WERI-Rb-1 (cell line): Measurements from ENCODE around the gene HCRTR1.

ENCODE experiments used
- DNase-seq: peaks from one replicate; pipeline ENCODE4 v3.0.0-alpha.2; 2020
- H3K27ac ChIP-seq: fragments of 250-450 bp; sonication (Bioruptor Pico); 2 replicates; pipeline ENCODE4 v1.5.1; 2020; ENCODE audit warnings: mild to moderate bottlenecking, moderate library complexity
- H3K27me3 ChIP-seq: fragments of 250-450 bp; sonication (Bioruptor Pico); 2 replicates; pipeline ENCODE4 v1.5.1; 2021; ENCODE audit warnings: mild to moderate bottlenecking, low read depth, moderate library complexity; ENCODE audit not compliant: insufficient read depth, severe bottlenecking
- H3K36me3 ChIP-seq: fragments of 250-450 bp; sonication (Bioruptor Pico); 2 replicates; pipeline ENCODE4 v1.5.1; 2020; ENCODE audit warnings: mild to moderate bottlenecking, moderate library complexity
- H3K4me3 ChIP-seq: 2 replicates; pipeline ENCODE4 v1.5.1; 2011; ENCODE audit warnings: low read depth, mild to moderate bottlenecking, control low read depth, low read length
- H3K9me3 ChIP-seq: fragments of 250-450 bp; sonication (Bioruptor Pico); 2 replicates; pipeline ENCODE4 v1.5.1; 2021; ENCODE audit warnings: mild to moderate bottlenecking, moderate library complexity; ENCODE audit not compliant: severe bottlenecking
- CTCF ChIP-seq: IDR thresholded peaks from 2 replicates; pipeline ENCODE4 v1.5.1; 2011; ENCODE audit warnings: low read depth, mild to moderate bottlenecking, control low read depth, inconsistent platforms, low read length

Gene HCRTR1

GRCh38 chr1:31617218-31617915 is at the start of gene HCRTR1:
Gene HCRTR1, plus strand, starts transcription at chr1:31617689. Its CDS starts 1,504 bp downstream, at chr1:31619193.
- Histone ChIP-seq H3K4me3 (peak within 1 kb of the TSS; percentile 71), H3K36me3 (no peaks in the 10 kb centered on the region), H3K27me3 (peaks cover 5% of the 10 kb centered on the region), H3K9me3 (no peaks in the 10 kb centered on the region), H3K27ac (peak within 1 kb of the TSS; percentile 33)
- no peak for DNase-seq
- no peak for TF ChIP-seq CTCF

GRCh38 chr1:31567956-31568570 is 49.4 kb upstream of the HCRTR1 start:
- DNase-seq = no peak
- TF ChIP-seq CTCF = no peak
- no peak overlapping the region for H3K27ac ChIP-seq
- H3K9me3 ChIP-seq = no peaks in the 10 kb centered on the region
- no peaks in the 10 kb centered on the region for H3K36me3 ChIP-seq
- H3K4me3 ChIP-seq = no peak overlapping the region
- H3K27me3 ChIP-seq = no peaks in the 10 kb centered on the region

- Histone ChIP-seq H3K27me3 (no peaks in the 10 kb centered on the region), H3K27ac (no peak overlapping the region), H3K4me3 (no peak overlapping the region), H3K9me3 (no peaks in the 10 kb centered on the region), H3K36me3 (no peaks in the 10 kb centered on the region)
- DNase-seq = no peak
- no peak for TF ChIP-seq CTCF
Measured at GRCh38 chr1:31568895-31569595, 48.4 kb upstream of the HCRTR1 start.

- H3K4me3 ChIP-seq = no peak overlapping the region
Measured at GRCh38 chr1:31569596-31570173, 47.8 kb upstream of the HCRTR1 start.

GRCh38 chr1:31570228-31570627 is 47.3 kb upstream of the HCRTR1 start:
- Histone ChIP-seq H3K36me3 (no peaks in the 10 kb centered on the region), H3K4me3 (no peak overlapping the region), H3K9me3 (no peaks in the 10 kb centered on the region), H3K27ac (peak overlapping the region; percentile 34), H3K27me3 (no peaks in the 10 kb centered on the region)
- no peak for DNase-seq
- TF ChIP-seq CTCF = no peak

More at GRCh38 chr1:31569596-31570173, 47.8 kb upstream of the HCRTR1 start:
- peak overlapping the region; percentile 34 for H3K27ac ChIP-seq
- no peaks in the 10 kb centered on the region for H3K27me3 ChIP-seq
- no peak for DNase-seq
- TF ChIP-seq CTCF = no peak
- H3K9me3 ChIP-seq = no peaks in the 10 kb centered on the region
- H3K36me3 ChIP-seq = no peaks in the 10 kb centered on the region
